Measurements from ENCODE around the gene GABRA6.
"Not testable (repeated sequence)": the region's sequence is repeated elsewhere in the genome, so short reads cannot be mapped to it uniquely, and the experiment has no call there.

Gene GABRA6

GRCh38 chr5:161685461-161685860 lies at the start of gene GABRA6:
TSS of gene GABRA6 (plus strand) at chr5:161685721. CDS start at chr5:161685990, 269 bp downstream.
- ATAC-seq, result no peak

GRCh38 chr5:161637591-161637990 lies 47.9 kb upstream of the GABRA6 start:
- ATAC-seq, result no peak

DNA sequence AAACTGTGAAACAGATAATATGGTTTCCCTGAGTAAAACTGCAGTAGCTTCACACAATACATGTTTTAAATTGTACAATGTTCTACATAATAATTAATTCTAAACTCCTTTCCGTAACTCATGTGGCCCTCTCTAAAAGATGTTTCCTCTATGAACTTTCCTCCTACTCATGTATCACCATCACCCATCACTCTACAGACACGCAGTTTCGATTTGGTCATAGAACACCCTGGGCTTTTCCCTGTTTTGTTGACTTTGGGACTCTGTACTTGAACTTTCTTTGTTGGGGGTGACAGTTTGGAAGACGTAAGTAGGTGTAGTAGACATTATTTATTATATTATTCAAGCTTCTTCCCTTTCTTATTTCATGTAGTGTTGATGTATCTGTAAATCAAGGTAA lies 44.1 kb upstream of the GABRA6 start:
- no peak for ATAC-seq

DNA sequence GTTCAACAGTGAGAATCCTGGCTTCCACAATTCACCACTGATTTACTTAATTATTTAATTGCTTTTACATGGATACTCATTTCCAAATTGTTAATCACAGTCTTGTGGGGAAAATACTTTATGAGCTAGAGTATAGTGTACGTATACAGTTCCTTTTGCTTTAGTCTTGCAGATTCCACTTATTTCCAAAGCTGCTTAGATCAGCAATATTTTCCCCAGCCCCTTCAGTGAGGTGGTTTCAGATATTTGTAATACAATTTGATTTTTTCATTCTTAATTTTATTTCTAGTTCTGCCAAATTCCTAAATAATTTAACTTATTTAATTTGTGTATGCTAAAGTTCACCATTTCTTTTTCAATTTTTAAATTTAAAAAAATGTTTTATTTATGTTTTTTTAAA lies 40.3 kb upstream of the GABRA6 start:
- ATAC-seq, result no peak

- ATAC-seq, result not testable (repeated sequence)
Observed at GRCh38 chr5:161651926-161652325, 33.6 kb upstream of the GABRA6 start.

DNA sequence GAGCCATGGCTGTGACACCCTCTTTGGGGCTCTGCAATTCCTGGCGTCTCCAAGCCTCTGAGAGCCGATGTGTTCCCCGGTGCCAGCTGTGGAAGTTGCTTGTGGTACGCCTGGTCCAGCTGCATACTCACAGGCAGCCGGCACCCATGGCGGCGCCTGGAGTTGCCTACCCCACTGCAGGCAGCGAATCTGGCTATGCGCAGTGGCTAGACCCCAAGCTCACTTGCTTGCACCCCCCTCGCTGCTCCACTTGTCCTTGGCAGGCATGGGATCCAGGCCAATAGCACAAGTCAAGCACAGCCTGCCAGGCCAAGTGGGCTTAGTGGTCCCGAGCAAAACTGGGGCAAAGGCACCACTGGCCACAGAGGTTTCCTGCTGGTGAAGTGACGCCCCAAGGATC lies 24.7 kb upstream of the GABRA6 start:
- no peak for ATAC-seq

- no peak for ATAC-seq
Observed at GRCh38 chr5:161663431-161663830, 22.1 kb upstream of the GABRA6 start.

GRCh38 chr5:161676103-161676502 lies 9.4 kb upstream of the GABRA6 start:
- ATAC-seq, result no peak

DNA sequence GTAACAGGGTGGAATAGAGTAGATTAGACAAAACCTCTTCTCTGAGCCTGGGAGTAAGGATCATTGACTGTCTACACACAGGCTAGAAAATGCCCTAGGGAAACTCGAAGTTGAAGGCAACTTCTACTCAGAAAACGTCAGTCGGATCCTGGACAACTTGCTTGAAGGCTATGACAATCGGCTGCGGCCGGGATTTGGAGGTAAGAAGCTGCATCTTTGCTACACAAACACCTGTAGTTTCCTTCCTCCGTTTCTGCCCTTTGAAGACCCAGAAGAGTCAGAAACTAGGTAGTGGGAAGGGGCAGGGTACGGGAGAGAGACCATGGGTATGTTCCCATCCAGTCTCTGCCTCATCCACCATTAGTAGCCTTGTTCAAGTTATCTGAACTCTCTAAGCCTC lies 628 bp downstream of the GABRA6 start:
- ATAC-seq, result no peak

DNA sequence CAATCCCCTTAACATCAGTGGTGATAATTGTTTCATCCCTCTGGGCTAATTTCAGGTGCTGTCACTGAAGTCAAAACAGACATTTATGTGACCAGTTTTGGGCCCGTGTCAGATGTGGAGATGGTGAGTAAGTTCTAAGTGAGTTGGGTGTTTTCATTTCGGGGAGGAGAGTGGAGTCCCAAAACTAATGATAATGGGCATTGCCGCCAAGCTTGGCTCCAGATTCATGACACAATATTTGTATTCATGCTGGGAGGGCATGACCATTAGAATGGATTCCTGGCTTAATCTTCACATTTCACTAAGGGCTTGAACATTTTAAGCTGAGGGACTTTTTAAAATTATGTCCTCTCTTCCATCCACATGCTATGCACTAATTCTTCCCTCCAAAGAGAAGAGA lies 1.4 kb downstream of the GABRA6 start:
- ATAC-seq, result no peak

DNA sequence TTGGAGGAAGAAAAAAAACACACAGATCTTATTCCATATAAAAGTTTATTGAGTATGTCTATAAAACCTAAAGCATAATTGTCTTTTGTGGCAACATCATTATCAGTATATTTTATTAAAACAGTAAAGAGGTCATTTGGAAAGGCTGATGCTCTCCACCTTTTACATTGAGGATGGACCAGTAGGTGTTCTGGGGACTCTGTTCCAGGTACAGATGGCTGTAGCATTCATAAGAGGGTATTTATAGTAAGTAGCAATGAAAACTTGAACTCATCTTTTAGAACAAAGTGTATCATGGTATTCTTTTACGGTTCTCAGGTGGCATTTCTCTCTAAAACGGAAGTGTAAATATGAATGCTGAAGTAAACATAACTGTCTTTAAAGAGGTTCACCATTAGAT lies 1.8 kb downstream of the GABRA6 start:
- ATAC-seq, result no peak

DNA sequence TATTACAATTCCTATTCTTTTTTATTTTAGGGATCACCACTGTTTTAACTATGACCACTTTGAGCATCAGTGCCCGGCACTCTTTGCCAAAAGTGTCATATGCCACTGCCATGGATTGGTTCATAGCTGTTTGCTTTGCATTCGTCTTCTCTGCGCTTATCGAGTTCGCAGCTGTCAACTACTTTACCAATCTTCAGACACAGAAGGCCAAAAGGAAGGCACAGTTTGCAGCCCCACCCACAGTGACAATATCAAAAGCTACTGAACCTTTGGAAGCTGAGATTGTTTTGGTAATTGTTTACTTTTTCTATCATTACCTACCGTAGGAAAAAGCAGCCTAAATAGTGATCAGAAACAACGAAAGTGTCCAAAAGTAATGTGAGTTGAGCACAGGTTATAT lies 6.4 kb downstream of the GABRA6 start:
- no peak for ATAC-seq

GRCh38 chr5:161697001-161697400 lies 11.5 kb downstream of the GABRA6 start:
- no peak for ATAC-seq

- no peak for ATAC-seq
Observed at GRCh38 chr5:161700065-161700464, 14.5 kb downstream of the GABRA6 start.

GRCh38 chr5:161703528-161703927 lies 18.0 kb downstream of the GABRA6 start:
- ATAC-seq, result no peak

- ATAC-seq, result no peak
Observed at GRCh38 chr5:161707382-161707781, 21.9 kb downstream of the GABRA6 start.

DNA sequence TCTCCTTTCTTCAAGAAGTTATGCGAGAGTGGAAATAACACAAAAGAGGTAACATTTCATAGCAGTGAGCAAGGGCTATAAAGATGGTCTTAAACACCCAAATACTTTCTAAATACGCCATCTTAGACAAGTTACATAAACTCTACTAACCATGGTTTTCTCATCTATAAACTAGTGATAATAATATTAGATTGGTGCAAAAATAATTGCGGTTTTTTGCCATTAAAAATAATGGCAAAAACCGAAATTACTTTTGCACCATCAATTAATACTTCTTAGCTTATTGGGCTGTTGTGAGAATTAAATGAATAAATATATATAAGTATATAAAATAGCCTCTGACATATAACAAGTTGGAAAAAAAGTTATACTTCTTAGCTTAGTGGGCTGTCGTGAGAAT lies 23.7 kb downstream of the GABRA6 start:
- no peak for ATAC-seq

- ATAC-seq, result no peak
Observed at GRCh38 chr5:161713042-161713441, 27.5 kb downstream of the GABRA6 start.

GRCh38 chr5:161719157-161719556 lies 33.6 kb downstream of the GABRA6 start:
- ATAC-seq, result no peak

GRCh38 chr5:161720460-161720859 lies 34.9 kb downstream of the GABRA6 start:
- no peak for ATAC-seq

GRCh38 chr5:161734741-161735140 lies 49.2 kb downstream of the GABRA6 start:
- no peak for ATAC-seq

- no peak for ATAC-seq
Observed at GRCh38 chr5:161740433-161740832, 54.9 kb downstream of the GABRA6 start.

- ATAC-seq, result no peak
Observed at GRCh38 chr5:161744276-161744675, 58.8 kb downstream of the GABRA6 start.

GRCh38 chr5:161745392-161745791 lies 59.9 kb downstream of the GABRA6 start:
- ATAC-seq, result no peak

- ATAC-seq, result no peak
Observed at GRCh38 chr5:161751265-161751664, 65.7 kb downstream of the GABRA6 start.

Data from activated CD4-positive, CD25-positive, alpha-beta regulatory T cell treated with anti-CD3 and anti-CD28 coated beads, Interleukin-2, amount 50 U/mL, for 24 hours (primary cell).